Measurements from ENCODE around the gene MOV10L1.

MOV10L1 gene

GRCh38 chr22:50184902-50185374, 95.1 kb downstream of the MOV10L1 start:
- no peak for DNase-seq (ENCODE audit: low read depth in 2 of 3, low spot score in 2 of 3)

DNA sequence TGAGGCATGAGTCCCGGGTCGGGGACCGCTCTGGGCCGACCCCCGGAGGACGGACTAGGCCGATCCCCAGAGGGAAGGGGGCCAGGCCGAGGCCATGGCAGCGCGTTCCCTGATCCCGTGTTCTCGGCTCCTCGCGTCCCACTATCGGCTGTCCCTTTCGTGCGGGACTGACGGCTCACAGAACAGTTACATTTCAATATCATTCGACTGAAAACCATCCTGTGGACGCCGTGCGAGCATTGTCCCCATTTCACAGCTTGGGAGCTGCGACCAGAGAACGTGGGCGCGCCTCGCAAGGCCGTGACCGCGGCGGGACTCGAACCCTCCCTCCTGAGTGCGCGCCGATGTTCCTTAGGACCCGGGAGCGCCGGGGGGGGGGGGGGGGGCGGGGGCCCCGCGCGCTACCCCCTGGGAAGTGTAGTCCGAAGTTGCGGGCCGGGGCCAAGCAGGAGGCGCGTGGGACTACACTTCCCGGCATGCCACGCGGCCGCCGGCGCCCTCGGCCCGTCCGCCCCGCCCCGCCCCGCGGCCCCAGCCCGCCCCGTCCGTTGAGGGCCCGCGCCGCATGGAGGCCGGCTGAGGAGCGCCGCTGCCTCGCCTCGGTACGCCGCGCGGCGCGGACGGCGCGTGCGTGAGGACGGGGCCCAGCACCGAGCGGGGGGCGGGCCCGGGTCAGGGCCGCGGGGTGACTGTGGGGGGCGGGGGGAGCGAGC, 95.7 kb downstream of the MOV10L1 start, which contains the start of gene TRABD:
Gene TRABD (plus strand): TSS at position 539 of the 713 bp plus-strand sequence. CDS start 7,148 bp downstream, outside the sequence.
- DNase-seq (ENCODE audit: low read depth in 2 of 3, low spot score in 2 of 3) = peak; percentile 53 to 82 (median 58)

- DNase-seq (ENCODE audit: low read depth in 2 of 3, low spot score in 2 of 3) = no peak
These were observed 96.4 kb downstream of the MOV10L1 start for GRCh38 chr22:50186181-50186714.

- no peak for DNase-seq (ENCODE audit: low read depth in 2 of 3, low spot score in 2 of 3)
These were observed 97.1 kb downstream of the MOV10L1 start for GRCh38 chr22:50186761-50187523.

DNA sequence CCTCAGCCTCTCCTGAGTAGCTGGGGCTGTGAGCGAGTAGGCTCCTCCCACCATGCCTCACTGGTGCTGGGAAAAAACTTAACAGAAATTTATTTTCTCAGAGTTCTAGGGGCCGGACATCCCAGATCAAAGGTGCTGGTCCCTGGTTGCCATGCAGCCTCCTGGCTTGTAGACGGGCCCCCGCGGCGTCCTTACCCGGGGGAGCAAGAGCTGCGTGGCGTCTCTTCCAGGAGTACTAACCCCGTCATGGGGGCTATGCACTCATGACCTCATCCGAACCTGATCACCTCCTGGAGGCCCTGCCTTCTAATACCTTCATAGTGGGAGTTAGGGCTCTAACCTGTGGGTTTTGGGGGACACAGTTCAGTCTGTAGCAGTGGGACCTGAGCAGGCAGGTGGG, 98.5 kb downstream of the MOV10L1 start:
- DNase-seq (ENCODE audit: low read depth in 2 of 3, low spot score in 2 of 3) = no peak

GRCh38 chr22:50189184-50189848, 99.5 kb downstream of the MOV10L1 start:
- DNase-seq (ENCODE audit: low read depth in 2 of 3, low spot score in 2 of 3) = no peak

- no peak for DNase-seq (ENCODE audit: low read depth in 2 of 3, low spot score in 2 of 3)
These were observed 100.0 kb downstream of the MOV10L1 start for GRCh38 chr22:50189849-50190181.

DNA sequence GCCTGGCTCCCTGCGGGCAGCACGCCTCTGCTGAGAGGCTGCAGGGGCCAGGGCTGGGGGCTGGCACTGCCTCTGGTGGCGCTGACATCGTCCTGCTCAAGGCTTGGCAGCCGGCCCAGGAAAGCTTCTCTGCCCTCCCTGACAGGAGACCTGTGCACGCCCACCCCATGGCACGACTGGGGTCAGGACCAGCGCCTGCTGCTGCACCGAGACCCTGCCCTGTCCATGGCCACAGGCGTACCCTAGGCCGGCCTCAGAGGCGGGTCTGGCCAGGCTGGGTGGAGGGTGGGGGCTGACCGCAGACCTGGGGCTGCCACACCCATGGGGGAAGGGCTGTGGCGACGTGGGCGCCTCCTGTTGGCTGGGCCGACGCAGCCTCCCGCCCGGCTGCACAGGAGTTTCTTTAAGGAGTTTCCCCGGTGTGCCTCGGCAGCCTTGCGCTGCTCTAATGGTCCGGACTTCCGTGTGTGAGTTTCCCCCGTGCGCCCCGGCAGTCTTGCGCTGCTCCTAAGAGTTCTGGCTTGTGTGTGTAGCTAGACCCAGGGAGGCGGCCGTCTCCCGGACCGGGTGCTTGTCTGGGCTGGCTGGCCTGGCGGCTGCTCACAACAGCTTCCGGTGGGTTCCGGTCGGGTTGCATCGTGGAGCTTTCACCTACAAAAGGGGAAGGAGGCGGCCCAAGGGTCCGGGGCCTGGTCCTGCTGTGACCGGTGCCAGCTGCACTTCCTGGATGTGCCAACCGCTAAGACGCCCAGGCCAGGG, 100.6 kb downstream of the MOV10L1 start:
- DNase-seq (ENCODE audit: low read depth in 2 of 3, low spot score in 2 of 3) = peak in 2 of 3 experiments; percentile 59 to 71

GRCh38 chr22:50190941-50191741, 101.3 kb downstream of the MOV10L1 start:
- no peak for DNase-seq (ENCODE audit: low read depth in 2 of 3, low spot score in 2 of 3)

- no peak for DNase-seq (ENCODE audit: low read depth in 2 of 3, low spot score in 2 of 3)
These were observed 102.8 kb downstream of the MOV10L1 start for GRCh38 chr22:50192436-50193204.

DNA sequence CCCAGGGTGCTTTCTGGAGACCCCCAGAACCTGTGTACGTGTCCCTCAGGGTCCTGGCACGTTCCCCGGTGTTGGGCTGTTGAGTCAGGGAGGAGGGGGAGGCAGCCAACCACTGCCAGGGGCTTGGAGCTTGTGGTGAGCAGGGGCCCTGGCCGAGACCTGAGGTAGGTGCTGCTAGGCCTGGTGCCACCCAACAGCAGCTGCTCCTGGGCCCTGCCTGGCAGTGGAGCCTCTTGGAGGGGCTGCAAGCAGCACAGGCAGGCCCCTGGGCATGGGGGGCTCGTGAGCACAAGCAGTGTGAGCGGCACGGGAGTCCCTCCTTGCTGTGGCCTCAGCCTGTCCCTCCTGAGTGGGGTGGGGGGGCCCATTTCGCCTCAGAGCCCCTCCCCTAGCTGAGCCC, 103.8 kb downstream of the MOV10L1 start:
- DNase-seq (ENCODE audit: low read depth in 2 of 3, low spot score in 2 of 3) = no peak

DNA sequence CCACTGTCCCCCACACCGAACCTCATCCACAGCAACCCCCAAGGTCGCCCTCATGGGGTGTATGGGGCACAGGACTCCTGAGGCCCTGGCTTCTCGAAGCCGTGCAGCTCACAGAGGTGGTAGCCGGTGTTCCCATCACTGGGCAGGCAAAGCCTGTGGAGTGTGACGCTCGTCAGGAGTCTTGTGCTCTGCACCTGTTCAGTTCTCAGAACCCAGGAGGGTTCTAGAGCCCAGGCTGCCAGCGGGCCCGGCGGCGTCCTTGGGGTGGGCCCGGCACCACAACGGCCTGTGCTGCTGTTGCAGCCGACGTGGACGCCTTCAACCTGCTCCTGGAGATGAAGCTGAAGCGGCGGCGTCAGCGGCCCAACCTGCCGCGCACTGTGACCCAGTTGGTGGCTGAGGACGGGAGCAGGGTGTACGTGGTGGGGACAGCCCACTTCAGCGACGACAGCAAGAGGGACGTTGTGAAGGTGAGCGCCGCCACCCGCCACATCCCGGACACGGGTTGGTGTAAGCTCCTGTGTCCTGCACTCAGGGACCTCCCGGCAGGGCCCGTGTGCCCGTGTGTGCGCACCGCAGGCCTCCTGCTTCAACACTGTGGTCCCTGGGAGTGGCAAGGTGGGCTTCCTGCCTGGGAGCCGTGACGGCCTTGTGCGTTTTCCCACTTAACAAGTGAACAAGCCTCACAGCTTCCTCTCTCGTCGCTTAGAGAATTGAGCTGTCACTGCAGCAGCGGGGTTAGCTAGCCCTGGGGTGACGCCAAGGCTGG, 104.4 kb downstream of the MOV10L1 start:
- DNase-seq (ENCODE audit: low read depth in 2 of 3, low spot score in 2 of 3) = no peak

- no peak for DNase-seq (ENCODE audit: low read depth in 2 of 3, low spot score in 2 of 3)
These were observed 106.5 kb downstream of the MOV10L1 start for GRCh38 chr22:50196256-50196655.

- DNase-seq (ENCODE audit: low read depth in 2 of 3, low spot score in 2 of 3) = no peak
These were observed 107.4 kb downstream of the MOV10L1 start for GRCh38 chr22:50197000-50197800.

- no peak for DNase-seq (ENCODE audit: low read depth in 2 of 3, low spot score in 2 of 3)
These were observed 108.2 kb downstream of the MOV10L1 start for GRCh38 chr22:50197856-50198623.

DNA sequence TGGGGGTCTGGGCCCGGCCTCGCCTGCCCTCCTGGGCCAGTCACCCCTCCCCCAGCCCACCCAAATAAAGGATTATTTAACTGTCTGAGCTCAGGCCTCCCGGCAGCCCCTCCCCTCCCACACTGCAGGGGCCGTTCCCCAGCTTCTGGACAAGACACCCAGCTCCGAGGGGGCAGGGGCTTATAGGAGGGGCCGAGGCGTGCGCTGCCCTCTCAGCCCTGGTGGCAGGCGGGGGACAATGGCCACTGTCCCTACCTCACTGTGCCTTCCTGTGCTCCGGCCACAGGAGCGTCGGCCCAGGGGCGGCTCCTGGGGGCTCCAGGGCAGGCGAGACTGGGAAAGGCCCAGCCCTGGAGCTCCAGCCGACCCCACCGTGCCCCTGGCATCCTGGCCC, 108.8 kb downstream of the MOV10L1 start:
- DNase-seq (ENCODE audit: low read depth in 2 of 3, low spot score in 2 of 3) = no peak

- DNase-seq (ENCODE audit: low read depth in 2 of 3, low spot score in 2 of 3) = no peak
These were observed 109.5 kb downstream of the MOV10L1 start for GRCh38 chr22:50199251-50199721.
